GM03348 (cell line): ENCODE measurements around the gene OGT.
"Not testable (repeated sequence)": the region's sequence is repeated elsewhere in the genome, so short reads cannot be mapped to it uniquely, and the experiment has no call there.

ENCODE experiments used
- DNase-seq: peaks from one replicate; pipeline ENCODE4 v3.0.0; 2012; ENCODE audit warnings: low spot score

The OGT gene

DNA sequence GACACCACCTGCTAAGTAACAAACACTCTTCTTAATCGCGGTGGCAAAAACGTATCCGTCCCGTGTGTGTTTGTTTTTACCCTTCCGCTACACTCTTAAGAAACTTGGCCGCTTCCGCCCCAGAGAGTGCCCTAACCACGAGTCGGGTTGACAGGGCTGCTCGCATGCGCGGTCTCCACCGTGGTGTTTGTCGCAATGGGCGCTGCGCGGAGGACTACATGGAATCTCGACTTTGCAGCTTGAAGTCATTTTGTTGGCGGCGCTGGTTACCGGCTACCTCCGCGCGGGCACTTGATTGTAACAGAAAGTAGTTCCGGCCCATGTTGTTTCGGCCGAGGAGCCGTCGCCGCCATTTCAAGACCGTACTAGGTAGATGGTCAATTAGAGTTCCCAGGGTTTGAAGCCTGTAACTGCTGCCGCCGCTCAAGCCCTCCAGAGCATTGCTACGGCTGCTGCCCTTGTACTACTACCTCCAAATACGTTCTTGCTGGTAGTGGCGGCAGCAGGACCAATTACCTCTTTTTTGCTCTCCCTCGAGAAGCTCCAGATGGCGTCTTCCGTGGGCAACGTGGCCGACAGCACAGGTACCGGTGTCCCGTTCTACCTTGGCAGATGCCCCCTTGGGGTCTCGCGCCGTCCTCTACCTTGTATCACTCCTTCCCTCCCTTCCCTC lies at the start of gene OGT:
TSS of gene OGT (plus strand) at position 352 of the 673 bp plus-strand sequence. CDS start at position 548, 196 bp downstream.
- peak; percentile 86 for DNase-seq

- no peak for DNase-seq
These were observed 45.1 kb upstream of the OGT start for GRCh38 chrX:71487814-71488213.

DNA sequence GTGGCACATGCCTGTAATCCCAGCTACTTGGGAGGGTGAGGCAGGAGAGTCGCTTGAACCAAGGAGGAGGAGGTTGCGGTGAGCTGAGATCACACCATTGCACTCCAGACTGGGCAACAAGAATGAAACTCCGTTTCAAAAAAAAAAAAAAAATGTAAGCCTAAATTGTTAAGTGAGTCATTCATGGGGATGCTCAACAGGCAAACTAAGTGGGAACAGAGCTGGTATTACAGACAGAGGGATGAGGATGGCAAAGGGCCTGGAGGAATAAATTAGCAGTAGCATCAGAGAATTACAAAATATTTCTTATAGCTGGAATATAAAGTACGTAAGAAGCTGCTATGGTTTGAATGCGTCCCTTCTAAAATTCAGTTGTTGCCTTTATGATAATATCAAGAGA lies 43.4 kb upstream of the OGT start:
- DNase-seq = peak; percentile 61

DNA sequence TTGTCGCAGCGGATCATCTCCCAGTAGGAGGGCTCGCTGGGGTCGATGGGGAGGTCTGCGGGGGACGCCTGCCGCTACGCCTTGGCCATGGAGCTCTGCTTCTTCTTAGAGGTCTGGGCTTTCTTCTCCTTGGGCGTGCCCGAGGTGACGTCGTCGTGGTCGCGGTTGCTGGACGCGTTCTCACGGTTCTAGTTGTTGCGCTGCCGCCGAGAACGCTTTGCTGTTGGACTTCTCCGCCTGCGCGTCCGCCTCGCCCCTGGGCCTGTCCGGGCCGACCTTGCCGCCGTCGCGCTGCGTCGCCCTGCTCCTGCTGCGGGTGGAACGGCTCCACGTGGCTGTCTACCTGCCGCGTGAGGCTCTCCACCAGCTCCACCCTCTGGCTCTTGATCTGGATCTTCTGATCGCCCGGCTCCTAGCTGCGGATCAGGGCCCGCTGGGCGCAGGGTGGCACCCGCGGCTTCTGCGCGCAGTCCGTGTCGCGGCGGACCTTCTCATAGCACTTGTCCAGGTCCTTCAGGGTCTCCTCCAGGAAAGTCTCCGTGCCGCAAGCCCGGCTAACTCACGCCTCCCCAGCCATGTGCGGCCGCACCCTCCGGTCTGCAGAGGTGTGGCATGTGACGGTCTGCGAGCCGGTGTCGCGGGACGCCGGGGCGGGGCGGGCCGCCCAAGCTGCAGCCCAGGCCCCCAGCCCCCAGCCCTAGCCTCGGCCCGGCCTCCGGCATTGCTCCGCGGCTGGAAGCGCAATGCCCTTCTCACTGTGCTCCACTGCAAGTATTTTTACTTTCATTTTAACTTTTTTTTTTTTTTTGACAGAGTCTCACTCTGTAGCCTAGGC lies 40.5 kb upstream of the OGT start:
- DNase-seq = peak; percentile 47

GRCh38 chrX:71493111-71493613 lies 39.7 kb upstream of the OGT start:
- DNase-seq = no peak

DNA sequence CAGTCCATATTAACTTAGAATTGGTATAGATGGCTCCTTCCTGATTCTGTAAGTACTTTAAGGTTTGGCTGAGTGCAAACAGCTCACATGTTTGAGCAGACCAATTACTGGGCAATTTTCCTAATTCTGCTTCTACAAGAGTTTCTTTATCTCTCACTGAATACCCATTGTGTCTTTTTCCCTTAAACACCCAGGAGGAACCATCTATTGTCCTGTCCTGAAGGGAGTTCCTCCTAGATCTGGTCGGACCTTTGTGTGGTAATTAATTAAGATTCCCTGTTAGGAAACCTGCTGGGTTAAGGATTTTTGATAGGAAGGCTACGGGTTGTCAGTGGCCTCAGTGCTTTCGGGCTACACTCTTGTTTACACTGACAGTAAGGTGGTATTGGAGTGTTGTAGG lies 36.9 kb upstream of the OGT start:
- DNase-seq = not testable (repeated sequence)

DNA sequence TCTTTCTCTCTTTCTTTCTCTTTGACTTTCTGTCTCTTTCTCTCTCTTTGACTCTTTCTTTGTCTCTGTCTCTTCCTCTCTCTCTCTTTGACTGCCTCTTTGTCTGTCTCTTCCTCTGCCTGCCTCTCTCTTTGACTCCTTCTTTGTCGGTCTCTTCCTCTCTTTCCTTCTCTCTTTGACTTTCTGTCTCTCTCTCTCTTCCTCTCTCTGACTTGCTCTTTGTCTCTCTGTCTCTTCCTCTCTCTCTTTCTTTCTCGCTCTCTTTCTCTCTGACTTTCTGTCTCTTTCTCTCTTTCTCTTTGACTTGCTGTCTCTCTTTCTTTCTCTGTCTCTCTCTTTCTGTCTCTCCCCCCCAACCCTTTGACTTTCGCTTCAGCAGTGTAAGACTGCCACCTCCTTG lies 36.4 kb upstream of the OGT start:
- DNase-seq = no peak

DNA sequence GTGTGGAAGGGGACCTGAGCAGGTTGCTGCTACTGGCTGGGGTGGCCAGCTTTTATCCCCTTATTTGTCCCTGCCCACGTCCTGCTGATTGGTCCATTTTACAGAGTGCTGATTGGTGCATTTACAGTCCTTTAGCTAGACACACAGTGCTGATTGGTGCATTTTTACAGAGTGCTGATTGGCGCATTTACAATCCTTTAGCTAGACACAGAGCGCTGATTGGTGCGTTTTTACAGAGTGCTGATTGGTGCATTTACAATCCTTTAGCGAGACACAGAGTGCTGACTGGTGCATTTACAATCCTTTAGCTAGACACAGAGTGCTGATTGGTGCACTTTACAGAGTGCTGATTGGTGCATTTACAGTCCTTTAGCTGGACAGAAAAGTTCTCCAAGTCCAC lies 30.8 kb upstream of the OGT start:
- not testable (repeated sequence) for DNase-seq

GRCh38 chrX:71504346-71504745 lies 28.6 kb upstream of the OGT start:
- DNase-seq = no peak

DNA sequence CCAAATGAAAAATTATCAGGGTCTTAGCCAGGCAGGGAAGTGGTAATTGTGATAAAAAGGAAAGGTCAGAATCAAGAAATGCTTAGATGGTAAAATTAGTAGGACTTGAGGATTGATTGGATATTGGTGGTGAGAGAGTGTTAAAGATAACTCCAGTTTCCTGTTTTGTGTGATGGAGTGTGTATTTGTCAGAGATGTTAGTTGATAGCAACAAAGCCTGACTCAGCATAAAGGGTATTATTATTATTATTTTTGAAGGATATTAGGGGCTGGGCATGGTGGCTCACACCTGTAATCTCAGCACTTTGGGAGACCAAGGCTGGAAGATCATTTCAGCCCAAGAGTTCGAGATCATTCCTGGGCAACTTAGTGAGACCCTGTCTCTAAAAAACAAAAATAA lies 23.6 kb upstream of the OGT start:
- DNase-seq = no peak

DNA sequence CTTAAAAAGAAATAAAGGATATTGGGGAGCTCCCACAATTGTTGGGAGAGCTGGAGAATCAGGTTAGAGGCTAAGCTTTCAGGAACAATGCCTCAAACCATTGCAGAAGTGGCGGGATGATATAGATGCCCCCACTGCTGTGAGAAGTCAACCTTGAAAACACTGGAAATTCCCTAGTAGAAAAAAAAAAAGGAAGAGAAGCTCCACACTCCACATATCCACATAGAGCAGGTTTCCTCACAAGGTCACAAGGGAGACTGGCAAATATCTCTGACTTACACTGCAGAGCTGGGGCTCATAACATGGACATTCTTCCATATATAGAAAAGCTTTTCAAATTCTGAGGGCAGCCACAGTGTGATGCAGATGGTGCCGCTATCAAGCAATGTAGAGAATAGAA lies 22.7 kb upstream of the OGT start:
- DNase-seq = no peak

DNA sequence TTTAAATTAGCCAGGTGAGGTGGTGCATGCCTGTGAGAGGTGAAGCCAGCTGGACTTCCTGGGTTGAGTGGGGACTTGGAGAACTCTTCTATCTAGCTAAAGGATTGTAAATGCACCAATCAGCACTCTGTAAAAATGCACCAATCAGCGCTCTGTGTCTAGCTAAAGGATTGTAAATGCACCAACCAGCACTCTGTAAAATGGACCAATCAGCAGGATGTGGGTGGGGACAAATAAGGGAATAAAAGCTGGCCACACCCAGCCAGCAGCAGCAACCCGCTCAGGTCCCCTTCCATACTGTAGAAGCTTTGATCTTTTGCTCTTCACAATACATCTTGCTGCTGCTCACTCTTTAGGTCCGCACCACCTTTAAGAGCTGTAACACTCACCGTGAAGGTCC lies 19.2 kb upstream of the OGT start:
- DNase-seq = not testable (repeated sequence)

GRCh38 chrX:71514367-71515037 lies 18.4 kb upstream of the OGT start:
- DNase-seq = peak; percentile 13

GRCh38 chrX:71515038-71515396 lies 17.9 kb upstream of the OGT start:
- peak; percentile 57 for DNase-seq

GRCh38 chrX:71525316-71525715 lies 7.6 kb upstream of the OGT start:
- no peak for DNase-seq

DNA sequence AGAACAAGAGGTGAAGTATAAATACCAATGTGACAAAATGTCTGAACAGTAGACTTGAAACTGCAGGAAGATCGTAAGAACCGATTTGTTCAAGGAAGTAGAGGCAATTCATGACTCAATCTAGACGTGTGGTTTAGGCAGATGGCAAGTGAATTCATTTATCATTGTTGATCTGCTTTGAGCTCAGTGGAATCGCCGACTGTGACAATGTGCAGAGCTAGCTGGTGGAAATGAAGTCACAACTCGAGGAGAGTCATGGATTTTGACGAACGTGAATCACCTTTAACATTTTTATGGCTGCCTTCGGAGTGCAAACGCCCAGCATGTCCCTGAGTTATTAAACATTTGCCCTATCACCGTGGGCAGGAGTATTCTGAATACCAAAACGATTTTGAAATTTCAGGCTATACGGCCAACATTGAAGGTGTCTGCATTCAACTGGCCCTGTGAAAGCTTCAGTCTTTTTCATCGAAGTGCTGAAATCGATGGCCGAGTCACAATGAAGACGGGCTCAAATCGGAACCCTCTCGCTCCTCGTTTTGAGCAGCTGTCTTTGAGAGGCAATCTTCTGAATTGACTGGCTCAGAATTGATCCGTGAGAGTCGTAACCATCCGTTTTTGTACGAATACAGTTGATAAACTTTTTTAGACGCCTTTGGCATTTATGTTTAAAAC lies 689 bp upstream of the OGT start:
- DNase-seq = peak; percentile 16

- DNase-seq = no peak
These were observed 579 bp downstream of the OGT start for GRCh38 chrX:71533516-71533850.

DNA sequence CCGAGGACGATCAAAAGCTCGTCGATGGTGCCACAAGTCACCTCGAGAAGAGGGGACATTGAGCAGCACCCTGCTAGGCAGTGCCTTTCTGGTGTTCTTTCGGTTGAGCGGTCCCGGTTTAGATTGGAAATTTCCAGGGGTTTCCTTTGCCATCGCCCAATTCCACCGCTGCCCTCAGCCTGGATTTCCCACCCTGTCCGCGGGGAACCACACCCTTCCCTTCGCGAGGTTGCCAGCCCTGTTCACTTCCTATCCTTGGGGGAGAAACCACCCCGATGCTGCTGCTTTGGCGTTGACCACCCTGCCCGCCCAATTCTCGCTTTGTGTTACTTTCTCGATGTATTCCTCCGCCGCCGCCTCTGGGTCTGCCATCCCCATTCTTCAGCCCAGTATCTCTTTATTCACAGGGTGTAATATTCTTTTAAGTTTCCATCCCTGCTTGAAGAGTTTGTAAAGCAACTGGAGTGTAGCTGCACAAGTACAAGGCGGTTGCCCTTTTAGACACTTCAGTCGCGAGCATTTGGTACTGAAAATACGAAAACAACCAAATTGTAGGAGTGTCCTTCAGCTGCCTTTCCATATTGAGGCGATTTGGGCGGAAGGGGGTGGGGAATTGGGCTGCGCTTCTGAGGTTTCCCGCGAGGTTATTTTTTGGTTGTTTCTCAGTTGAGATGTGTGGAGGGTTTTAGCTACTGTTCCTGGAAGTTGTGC lies 1.1 kb downstream of the OGT start:
- DNase-seq = peak; percentile 35

GRCh38 chrX:71534773-71535544 lies 2.1 kb downstream of the OGT start:
- no peak for DNase-seq

- DNase-seq = no peak
These were observed 3.4 kb downstream of the OGT start for GRCh38 chrX:71536285-71536684.

DNA sequence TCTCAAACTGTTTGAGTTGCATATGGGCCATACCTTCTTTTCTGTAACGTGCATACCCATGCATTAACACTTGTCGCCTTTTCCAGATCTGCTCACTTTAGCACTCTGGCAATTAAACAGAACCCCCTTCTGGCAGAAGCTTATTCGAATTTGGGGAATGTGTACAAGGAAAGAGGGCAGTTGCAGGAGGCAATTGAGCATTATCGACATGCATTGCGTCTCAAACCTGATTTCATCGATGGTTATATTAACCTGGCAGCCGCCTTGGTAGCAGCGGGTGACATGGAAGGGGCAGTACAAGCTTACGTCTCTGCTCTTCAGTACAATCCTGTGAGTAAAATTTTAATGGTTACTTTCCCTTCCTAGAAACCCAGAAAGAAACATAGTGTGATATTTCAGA lies 4.8 kb downstream of the OGT start:
- no peak for DNase-seq
